HG03175 (cell line): ENCODE measurements around the gene CDKL1.

ENCODE experiments used
- ATAC-seq: cut with Tn5 transposase; IDR thresholded peaks from one replicate; pipeline ENCODE4 v1.9.1; 2021; ENCODE audit warnings: mild to moderate bottlenecking, moderate library complexity; ENCODE audit not compliant: unreplicated experiment

The CDKL1 gene

DNA sequence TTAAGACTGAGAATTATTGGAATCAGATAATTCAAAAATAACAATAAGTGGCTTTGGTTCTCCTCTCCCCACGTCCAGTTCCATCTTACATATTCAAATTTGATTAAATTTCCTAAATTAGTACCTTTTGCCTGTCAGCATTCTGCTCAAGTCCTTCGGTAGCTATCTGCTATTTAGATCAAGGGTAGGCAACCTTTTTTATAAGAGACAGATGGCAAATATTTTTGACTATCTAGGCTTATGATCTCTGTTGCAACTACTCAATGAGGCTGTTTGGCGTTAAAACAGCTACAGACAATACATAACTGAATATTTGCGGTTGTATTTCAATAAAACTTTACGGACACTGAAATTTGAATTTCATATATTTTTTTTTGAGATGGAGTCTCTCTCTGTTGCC is 106.4 kb downstream of the CDKL1 start:
- ATAC-seq, result no peak

DNA sequence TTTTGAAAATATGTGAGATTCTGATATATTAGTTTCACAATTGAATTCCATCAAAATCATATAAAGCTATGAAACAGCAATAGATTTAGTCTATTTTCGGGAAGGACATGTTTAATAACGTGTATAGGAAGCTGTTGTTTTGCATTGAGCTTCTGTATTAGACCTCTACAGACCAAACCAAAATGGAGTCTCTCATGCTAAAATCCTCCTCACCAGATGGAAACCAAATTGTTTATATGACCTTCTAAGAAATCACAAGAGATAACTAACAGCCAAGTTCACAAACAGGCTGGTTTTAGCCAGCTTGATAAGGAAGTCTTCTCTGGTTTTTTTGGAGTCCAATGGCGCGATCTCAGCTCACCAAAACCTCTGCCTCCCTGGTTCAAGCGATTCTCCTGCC is 108.5 kb downstream of the CDKL1 start:
- no peak for ATAC-seq

DNA sequence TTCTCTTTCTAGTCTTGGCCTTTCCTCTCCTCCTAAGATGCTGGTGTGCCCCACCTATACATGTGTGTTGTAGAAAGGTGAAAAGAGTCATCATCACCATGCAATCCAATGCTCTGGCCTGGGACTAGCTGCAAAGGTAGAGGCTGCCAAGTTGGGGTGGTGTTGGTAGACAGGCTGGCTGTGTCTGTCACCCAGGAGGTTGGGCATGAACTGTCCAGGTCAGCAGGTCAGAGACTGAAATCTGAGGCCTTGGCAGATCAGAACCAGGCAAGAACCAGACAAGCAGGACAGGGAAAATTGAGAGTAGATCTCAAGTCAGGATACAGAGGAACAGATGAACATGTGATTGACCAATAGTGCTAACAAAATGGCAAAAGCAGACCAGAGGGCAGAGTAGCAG is 110.8 kb downstream of the CDKL1 start:
- ATAC-seq, result no peak
